Measurements from ENCODE around the gene ANKRD12. TPM values are rescaled to one million over a fixed set of nuclear protein-coding genes. Genes with fewer than 3 reads are reported as not detected.
A peak's percentile ranks its signal among the peaks of the same experiment; 100 is the strongest.

Gene ANKRD12
- total RNA-seq, 6 donors from 2014 or later: 32.8 to 80.7 (median 65.6) TPM

- peaks cover 0 to 4% (median 0%) of the 10 kb centered on the region in 4 donors for H3K4me1 ChIP-seq
- no peak overlapping the region for H3K4me3 ChIP-seq
- H3K27me3 ChIP-seq: no peaks in the 10 kb centered on the region
- WGBS, 2 donors: 89 to 91% methylated on average over 2 of the region's 2 CpGs
- no peak for ATAC-seq (ENCODE audit: low FRiP score in 2 of 2)
- peaks cover 0 to 7% (median 2%) of the 10 kb centered on the region in 4 donors for H3K9me3 ChIP-seq
- TF ChIP-seq CTCF (IDR thresholded peaks at IDR 0.05) (no peak), POLR2AphosphoS5 (IDR thresholded peaks at IDR 0.05) (no peak), POLR2A (IDR thresholded peaks at IDR 0.05) (no peak), EP300 (IDR thresholded peaks at IDR 0.05) (no peak)
- no peaks in the 10 kb centered on the region for H3K36me3 ChIP-seq
- no peak for DNase-seq
- H3K27ac ChIP-seq: no peak overlapping the region
Observed at GRCh38 chr18:9328776-9329175, 192.2 kb downstream of the ANKRD12 start.

GRCh38 chr18:9329471-9329870 lies 192.9 kb downstream of the ANKRD12 start:
- TF ChIP-seq EP300 (IDR thresholded peaks at IDR 0.05): no peak
- TF ChIP-seq POLR2A (IDR thresholded peaks at IDR 0.05): no peak
- TF ChIP-seq POLR2AphosphoS5 (IDR thresholded peaks at IDR 0.05): no peak
- TF ChIP-seq CTCF (IDR thresholded peaks at IDR 0.05): no peak
- Histone ChIP-seq H3K27ac (no peak overlapping the region), H3K4me1 (peaks cover 0 to 6% (median 0%) of the 10 kb centered on the region in 4 donors), H3K36me3 (no peaks in the 10 kb centered on the region), H3K27me3 (no peaks in the 10 kb centered on the region), H3K4me3 (no peak overlapping the region), H3K9me3 (peaks cover 0 to 7% (median 2%) of the 10 kb centered on the region in 4 donors)
- ATAC-seq (ENCODE audit: low FRiP score in 2 of 2) (no peak), DNase-seq (no peak)
- 64 to 69% methylated on average over 1 of the region's 1 CpG for WGBS, 2 donors

GRCh38 chr18:9330419-9330818 lies 193.8 kb downstream of the ANKRD12 start:
- ATAC-seq (ENCODE audit: low FRiP score in 2 of 2) (no peak), DNase-seq (no peak)
- Histone ChIP-seq H3K36me3 (no peaks in the 10 kb centered on the region), H3K27me3 (no peaks in the 10 kb centered on the region), H3K4me1 (peaks cover under 1 to 11% (median 2%) of the 10 kb centered on the region in 4 donors), H3K4me3 (no peak overlapping the region), H3K9me3 (peaks cover 0 to 7% (median 2%) of the 10 kb centered on the region in 4 donors), H3K27ac (no peak overlapping the region)
- no peak for TF ChIP-seq CTCF (IDR thresholded peaks at IDR 0.05)
- no peak for TF ChIP-seq EP300 (IDR thresholded peaks at IDR 0.05)
- TF ChIP-seq POLR2AphosphoS5 (IDR thresholded peaks at IDR 0.05): no peak
- no peak for TF ChIP-seq POLR2A (IDR thresholded peaks at IDR 0.05)
- 71 to 92% methylated on average over 2 to 3 of the region's 3 CpGs for WGBS, 2 donors

GRCh38 chr18:9333441-9334328 lies 197.1 kb downstream of the ANKRD12 start:
- Histone ChIP-seq H3K9me3 (peaks cover 0 to 1% (median 0%) of the 10 kb centered on the region in 4 donors), H3K27ac (peak overlapping the region; percentile 42 to 76 (median 69)), H3K4me3 (peak overlapping the region; percentile 48 to 95 (median 86)), H3K27me3 (no peaks in the 10 kb centered on the region), H3K4me1 (peaks cover 9 to 14% (median 10%) of the 10 kb centered on the region in 4 donors), H3K36me3 (peaks cover 0 to 7% (median 2%) of the 10 kb centered on the region in 4 donors)
- 34 to 57% methylated on average over 34 to 52 of the region's 52 CpGs for WGBS, 2 donors
- DNase-seq (peak in 1 of 2 donors; percentile 82), ATAC-seq (ENCODE audit: low FRiP score in 2 of 2) (peak; percentile 67 to 73)
- TF ChIP-seq EP300 (IDR thresholded peaks at IDR 0.05): no peak
- no peak for TF ChIP-seq CTCF (IDR thresholded peaks at IDR 0.05)
- TF ChIP-seq POLR2AphosphoS5 (IDR thresholded peaks at IDR 0.05): no peak
- no peak for TF ChIP-seq POLR2A (IDR thresholded peaks at IDR 0.05)

Data from upper lobe of left lung (tissue), 6 donors.